Measurements from ENCODE around the gene CD247. TPM values are rescaled to one million over a fixed set of nuclear protein-coding genes. Genes with fewer than 3 reads are reported as not detected.

Gene CD247
- total RNA-seq, 1 donor from 2014 or later: 1.3 TPM

GRCh38 chr1:167456926-167457325 lies 61.4 kb downstream of the CD247 start:
- Histone ChIP-seq H3K79me2 (ENCODE audit: low read depth) (no peaks in the 10 kb centered on the region), H3K27ac (no peak overlapping the region), H2AFZ (replicated peaks) (no peak overlapping the region), H4K20me1 (ENCODE audit: low read depth) (no peaks in the 10 kb centered on the region), H3K9me3 (ENCODE audit: low read depth) (no peaks in the 10 kb centered on the region), H3K27me3 (peaks cover 47% of the 10 kb centered on the region), H3F3A (ENCODE audit: low read depth) (peaks cover 26% of the 10 kb centered on the region), H3K4me3 (no peak overlapping the region), H3K36me3 (no peaks in the 10 kb centered on the region), H3K4me2 (no peak overlapping the region), H3K4me1 (peaks cover 15% of the 10 kb centered on the region), H3K9ac (no peak overlapping the region)
- TF ChIP-seq EZH2phosphoT487 (IDR thresholded peaks at IDR 0.05) (no peak), EZH2 (IDR thresholded peaks at IDR 0.05) (no peak), CTCF (IDR thresholded peaks at IDR 0.05) (no peak)
- no peaks in the 10 kb centered on the region for H3K9me3 Mint-ChIP-seq
- peaks cover 4% of the 10 kb centered on the region for H3K27me3 Mint-ChIP-seq (ENCODE audit: insufficient read depth, low read depth)
- H3K4me1 Mint-ChIP-seq: peaks cover 31% of the 10 kb centered on the region
- DNase-seq (ENCODE audit: low spot score): no peak
- H3K27ac Mint-ChIP-seq: no peak overlapping the region
- H3K4me3 Mint-ChIP-seq: peak overlapping the region; percentile 75
- no peaks in the 10 kb centered on the region for H3K36me3 Mint-ChIP-seq

GRCh38 chr1:167456524-167456923 lies 61.8 kb downstream of the CD247 start:
- Histone ChIP-seq H3K79me2 (ENCODE audit: low read depth) (no peaks in the 10 kb centered on the region), H3K27ac (no peak overlapping the region), H3F3A (ENCODE audit: low read depth) (peaks cover 26% of the 10 kb centered on the region), H3K4me2 (no peak overlapping the region), H3K36me3 (no peaks in the 10 kb centered on the region), H3K4me1 (peaks cover 15% of the 10 kb centered on the region), H4K20me1 (ENCODE audit: low read depth) (no peaks in the 10 kb centered on the region), H3K27me3 (peaks cover 47% of the 10 kb centered on the region), H2AFZ (replicated peaks) (no peak overlapping the region), H3K4me3 (no peak overlapping the region), H3K9me3 (ENCODE audit: low read depth) (no peaks in the 10 kb centered on the region), H3K9ac (no peak overlapping the region)
- Mint-ChIP-seq H3K36me3 (no peaks in the 10 kb centered on the region), H3K4me1 (peaks cover 31% of the 10 kb centered on the region), H3K9me3 (no peaks in the 10 kb centered on the region), H3K27ac (no peak overlapping the region), H3K27me3 (ENCODE audit: insufficient read depth, low read depth) (peaks cover 4% of the 10 kb centered on the region), H3K4me3 (peak overlapping the region; percentile 75)
- TF ChIP-seq CTCF (IDR thresholded peaks at IDR 0.05): no peak
- no peak for TF ChIP-seq EZH2phosphoT487 (IDR thresholded peaks at IDR 0.05)
- TF ChIP-seq EZH2 (IDR thresholded peaks at IDR 0.05): no peak
- no peak for DNase-seq (ENCODE audit: low spot score)

- no peak overlapping the region for H3K9ac ChIP-seq
- H3K79me2 ChIP-seq (ENCODE audit: low read depth): no peaks in the 10 kb centered on the region
- H3K4me1 Mint-ChIP-seq: peaks cover 32% of the 10 kb centered on the region
Observed at GRCh38 chr1:167455786-167456446, 62.4 kb downstream of the CD247 start.

More at GRCh38 chr1:167455786-167456446, 62.4 kb downstream of the CD247 start:
- no peaks in the 10 kb centered on the region for H3K36me3 Mint-ChIP-seq
- no peaks in the 10 kb centered on the region for H3K9me3 Mint-ChIP-seq
- TF ChIP-seq EZH2phosphoT487 (IDR thresholded peaks at IDR 0.05) (no peak), EZH2 (IDR thresholded peaks at IDR 0.05) (no peak), CTCF (IDR thresholded peaks at IDR 0.05) (no peak)
- H3K4me3 Mint-ChIP-seq: peak overlapping the region; percentile 75
- no peak overlapping the region for H3K27ac ChIP-seq
- H3K27me3 ChIP-seq: peaks cover 47% of the 10 kb centered on the region
- H3K4me1 ChIP-seq: peaks cover 15% of the 10 kb centered on the region
- peak overlapping the region; percentile 85 for H3K27ac Mint-ChIP-seq
- H3K36me3 ChIP-seq: no peaks in the 10 kb centered on the region
- H3K4me3 ChIP-seq: peak overlapping the region; percentile 73
- H3K27me3 Mint-ChIP-seq (ENCODE audit: insufficient read depth, low read depth): peaks cover 4% of the 10 kb centered on the region
- H3F3A ChIP-seq (ENCODE audit: low read depth): peaks cover 26% of the 10 kb centered on the region
- no peaks in the 10 kb centered on the region for H4K20me1 ChIP-seq (ENCODE audit: low read depth)
- no peaks in the 10 kb centered on the region for H3K9me3 ChIP-seq (ENCODE audit: low read depth)
- DNase-seq (ENCODE audit: low spot score): peak; percentile 56
- peak overlapping the region; percentile 71 for H2AFZ ChIP-seq (replicated peaks)
- peak overlapping the region; percentile 94 for H3K4me2 ChIP-seq
